ENCODE measurements around the gene RNF130. TPM values are rescaled to one million over a fixed set of nuclear protein-coding genes. Genes with fewer than 3 reads are reported as not detected.
"Not testable (repeated sequence)": the region's sequence is repeated elsewhere in the genome, so short reads cannot be mapped to it uniquely, and the experiment has no call there.

RNF130 gene
- total RNA-seq, 2 donors from 2014 or later, result 45.6 to 67.2 TPM

- intact Hi-C loops (cut with DNase I), result no loop called here
- no peak for DNase-seq
- no peak for ATAC-seq
Observed at GRCh38 chr5:180040287-180041214, 31.0 kb downstream of the RNF130 start.

GRCh38 chr5:180035206-180035931 is 36.2 kb downstream of the RNF130 start:
- no peak for ATAC-seq
- no peak for DNase-seq
- intact Hi-C loops (cut with DNase I), result no loop called here

GRCh38 chr5:180034564-180034963 is 37.0 kb downstream of the RNF130 start:
- intact Hi-C loops (cut with DNase I), result no loop called here
- ATAC-seq, result no peak

GRCh38 chr5:180027459-180028089 is 44.0 kb downstream of the RNF130 start:
- intact Hi-C loops (cut with DNase I), result no loop called here
- DNase-seq (no peak), ATAC-seq (no peak)

More at GRCh38 chr5:180034564-180034963, 37.0 kb downstream of the RNF130 start:
- no peak for DNase-seq

GRCh38 chr5:180026734-180027458 is 44.7 kb downstream of the RNF130 start:
- DNase-seq, result no peak
- intact Hi-C loops (cut with DNase I), result no loop called here
- peak in 1 of 2 donors; percentile 15 for ATAC-seq

GRCh38 chr5:180026320-180026719 is 45.2 kb downstream of the RNF130 start:
- DNase-seq, result no peak
- intact Hi-C loops (cut with DNase I), result no loop called here
- ATAC-seq, result peak in 1 of 2 donors; percentile 81

- no peak for ATAC-seq
- no peak for DNase-seq
- intact Hi-C loops (cut with DNase I), result no loop called here
Observed at GRCh38 chr5:180021900-180022299, 49.7 kb downstream of the RNF130 start.

- intact Hi-C loops (cut with DNase I), result no loop called here
- no peak for DNase-seq
- ATAC-seq, result no peak
Observed at GRCh38 chr5:180020176-180020575, 51.4 kb downstream of the RNF130 start.

GRCh38 chr5:180018347-180019060 is 53.1 kb downstream of the RNF130 start:
- ATAC-seq, result peak; percentile 53 to 67
- no peak for DNase-seq
- intact Hi-C loops (cut with DNase I), result no loop called here

GRCh38 chr5:180015523-180015922 is 56.0 kb downstream of the RNF130 start:
- DNase-seq; intact Hi-C loops (cut with DNase I); ATAC-seq: not testable (repeated sequence)

GRCh38 chr5:180013678-180014077 is 57.9 kb downstream of the RNF130 start:
- ATAC-seq, result no peak
- intact Hi-C loops (cut with DNase I), result no loop called here
- no peak for DNase-seq

GRCh38 chr5:180012316-180012715 is 59.2 kb downstream of the RNF130 start:
- intact Hi-C loops (cut with DNase I), result no loop called here
- ATAC-seq (no peak), DNase-seq (no peak)

GRCh38 chr5:180010636-180011035 is 60.9 kb downstream of the RNF130 start:
- DNase-seq (no peak), ATAC-seq (no peak)
- intact Hi-C loops (cut with DNase I), result no loop called here

GRCh38 chr5:180009581-180009980 is 62.0 kb downstream of the RNF130 start:
- intact Hi-C loops (cut with DNase I), result no loop called here
- no peak for DNase-seq
- no peak for ATAC-seq

- intact Hi-C loops (cut with DNase I), result no loop called here
- DNase-seq, result no peak
- ATAC-seq, result no peak
Observed at GRCh38 chr5:180008433-180008832, 63.1 kb downstream of the RNF130 start.

- ATAC-seq, result peak in 1 of 2 donors; percentile 54
- intact Hi-C loops (cut with DNase I), result no loop called here
Observed at GRCh38 chr5:180007582-180007981, 64.0 kb downstream of the RNF130 start.

GRCh38 chr5:180006141-180006540 is 65.4 kb downstream of the RNF130 start:
- DNase-seq (no peak), ATAC-seq (no peak)
- intact Hi-C loops (cut with DNase I), result no loop called here

More at GRCh38 chr5:180007582-180007981, 64.0 kb downstream of the RNF130 start:
- DNase-seq, result no peak

- ATAC-seq, result no peak
- no peak for DNase-seq
- intact Hi-C loops (cut with DNase I), result no loop called here
Observed at GRCh38 chr5:180003127-180003526, 68.4 kb downstream of the RNF130 start.
